ENCODE measurements around the gene MLYCD.
"Not testable (repeated sequence)": the region's sequence is repeated elsewhere in the genome, so short reads cannot be mapped to it uniquely, and the experiment has no call there.

MLYCD gene

DNA sequence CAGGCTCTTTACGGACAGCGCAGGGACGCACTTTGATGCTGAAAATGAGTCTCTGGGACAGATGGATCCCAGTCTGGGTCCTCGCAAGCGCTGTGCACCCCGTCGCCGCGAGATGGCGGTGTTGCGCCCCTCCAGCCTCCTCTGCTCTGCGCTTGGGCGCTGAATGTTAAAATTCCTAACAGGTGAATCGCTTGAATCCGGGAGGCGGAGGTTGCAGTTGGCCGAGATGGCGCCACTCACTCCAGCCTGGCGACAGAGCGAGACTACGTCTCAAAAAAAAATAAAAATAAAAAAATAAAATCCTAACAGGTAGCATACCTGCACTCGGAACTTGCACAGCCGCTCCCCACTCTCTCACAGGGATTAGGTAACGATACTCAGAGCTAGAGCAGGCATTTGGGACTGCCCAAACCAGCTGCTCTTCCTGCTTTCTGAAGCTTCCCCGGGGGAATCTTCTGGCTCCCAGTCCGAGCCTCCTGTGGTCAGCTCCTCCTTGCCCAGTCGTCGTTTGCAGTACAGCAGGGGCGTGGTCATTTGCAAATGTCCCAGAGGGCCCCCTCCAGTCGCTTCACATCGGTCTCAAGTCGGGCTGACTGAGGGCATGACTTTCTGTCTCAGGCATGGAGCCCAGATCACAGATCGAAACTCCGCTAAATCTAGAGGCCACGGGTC lies 27.9 kb downstream of the MLYCD start:
- DNase-seq: peak; percentile 40

DNA sequence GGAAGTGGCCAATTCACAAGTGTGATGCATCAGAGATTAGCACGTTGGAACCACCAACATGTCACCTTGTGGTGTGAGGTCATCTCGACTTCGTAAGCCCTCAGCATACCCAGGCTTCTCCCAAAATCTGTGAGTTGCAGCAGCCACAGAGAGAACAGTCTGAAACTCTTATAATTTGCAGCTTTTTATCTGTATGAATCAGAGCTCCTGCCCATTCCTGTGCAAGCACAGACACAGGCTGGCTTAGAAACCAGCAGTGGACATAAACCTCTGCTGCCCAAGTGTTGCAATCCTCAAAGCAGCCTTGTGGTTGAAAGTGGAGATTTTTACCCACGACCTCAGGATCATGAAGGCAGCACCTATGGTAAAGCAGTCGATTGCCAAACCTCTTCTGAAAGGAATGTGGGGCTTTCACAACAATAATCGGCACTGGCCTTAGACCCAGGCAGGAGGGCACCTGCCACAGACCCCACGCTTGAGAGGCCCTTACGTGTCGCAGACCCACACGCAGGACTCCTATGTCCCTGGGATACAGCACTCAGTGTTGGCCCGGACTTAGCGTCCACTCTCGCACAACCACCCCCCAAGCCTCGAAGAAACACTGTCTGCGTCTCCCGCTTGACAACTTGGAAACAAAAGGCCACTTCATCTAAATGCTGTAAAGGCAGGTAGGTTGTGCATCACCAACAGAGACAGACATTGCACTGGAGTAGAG lies 29.6 kb downstream of the MLYCD start:
- DNase-seq: no peak

DNA sequence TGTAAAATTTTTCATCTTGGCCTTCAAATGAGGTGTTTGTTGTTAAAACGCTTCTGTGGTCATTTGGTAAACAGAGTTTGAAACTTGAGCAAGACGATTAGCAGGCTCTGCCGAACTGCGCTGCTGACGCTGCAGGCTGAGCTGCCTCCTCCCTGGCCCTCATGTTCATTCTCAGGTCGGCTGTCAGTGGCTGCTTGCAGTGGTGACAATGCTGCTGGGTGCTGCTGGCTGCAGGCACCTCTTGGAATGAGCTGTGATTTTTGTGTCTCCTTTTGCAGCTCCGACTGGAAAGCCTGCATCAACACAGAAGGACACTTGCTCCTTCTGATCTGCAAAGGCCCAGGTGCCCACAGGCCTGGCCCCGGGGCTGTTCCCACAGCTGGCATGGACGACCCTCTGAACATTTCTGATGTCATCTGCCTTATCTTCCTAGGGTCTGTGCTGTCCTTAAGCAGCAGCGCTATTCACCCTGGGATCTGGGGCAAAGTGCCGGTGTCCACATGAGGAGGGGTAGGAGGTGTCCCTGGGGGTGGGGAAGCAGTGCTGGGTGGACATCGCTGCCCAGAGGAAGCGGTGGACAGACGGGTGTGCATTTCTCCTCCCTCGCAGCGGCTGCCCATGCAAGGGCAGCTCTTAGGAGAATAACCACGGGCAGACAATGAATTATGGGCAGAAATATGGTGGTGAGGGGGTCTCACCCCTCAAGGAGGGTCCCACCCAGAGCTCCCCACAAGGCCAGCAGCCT lies 31.1 kb downstream of the MLYCD start:
- DNase-seq: no peak

DNA sequence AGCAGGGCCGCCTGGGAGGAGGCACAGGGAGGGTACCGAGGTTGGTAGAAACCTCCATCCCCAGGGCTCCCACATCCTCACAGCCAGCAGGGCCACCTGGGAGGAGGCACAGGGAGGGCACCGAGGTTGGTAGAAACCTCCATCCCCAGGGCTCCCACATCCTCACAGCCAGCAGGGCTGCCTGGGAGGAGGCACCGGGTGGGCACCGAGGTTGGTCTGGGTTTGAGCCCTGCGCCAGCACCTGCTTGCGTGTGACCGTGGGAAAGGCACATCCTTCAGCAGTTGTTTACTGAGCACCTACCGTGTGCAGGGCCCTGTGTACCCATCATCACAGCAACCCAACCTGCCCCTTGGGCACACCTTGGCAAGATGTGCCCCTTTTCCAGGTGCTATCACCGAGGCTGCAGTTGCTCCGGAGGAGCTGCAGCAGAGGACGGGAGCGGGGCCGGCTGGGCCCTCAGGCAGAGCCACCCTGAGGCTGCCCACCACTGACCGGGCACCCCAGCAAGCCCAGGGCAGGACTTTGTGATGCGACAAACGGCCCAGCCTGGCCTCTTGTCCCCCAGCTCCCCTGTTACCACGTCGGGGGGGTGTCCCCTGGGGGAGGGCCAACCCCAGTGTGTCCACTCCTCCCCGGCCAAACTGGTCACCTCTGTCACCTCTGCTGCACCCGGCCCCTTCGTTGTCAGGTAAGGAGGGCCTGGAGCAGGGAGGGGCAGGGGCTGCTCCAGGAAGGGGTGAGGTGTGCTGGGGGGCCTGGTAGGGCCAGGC lies 32.0 kb downstream of the MLYCD start:
- no peak for DNase-seq

DNA sequence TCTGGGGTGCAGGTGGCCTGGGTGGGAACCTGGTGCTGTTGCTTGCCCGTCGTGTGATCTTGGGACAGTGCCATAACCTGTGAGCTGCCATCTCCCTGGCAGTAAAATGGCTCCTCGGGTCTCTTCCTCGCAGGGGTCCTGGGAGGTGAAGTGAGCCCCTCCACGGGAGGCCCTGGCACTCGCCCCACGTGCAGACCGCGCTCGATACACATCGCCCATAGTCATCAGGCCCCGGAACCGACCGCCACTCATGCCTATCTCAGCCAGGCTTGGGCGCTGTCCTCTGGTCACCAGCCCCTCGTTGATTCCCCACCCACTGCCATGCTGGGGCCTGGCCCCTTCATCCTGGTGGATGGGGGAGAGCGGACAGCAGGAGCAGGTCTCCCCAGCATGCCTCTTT lies 32.6 kb downstream of the MLYCD start:
- no peak for DNase-seq

DNA sequence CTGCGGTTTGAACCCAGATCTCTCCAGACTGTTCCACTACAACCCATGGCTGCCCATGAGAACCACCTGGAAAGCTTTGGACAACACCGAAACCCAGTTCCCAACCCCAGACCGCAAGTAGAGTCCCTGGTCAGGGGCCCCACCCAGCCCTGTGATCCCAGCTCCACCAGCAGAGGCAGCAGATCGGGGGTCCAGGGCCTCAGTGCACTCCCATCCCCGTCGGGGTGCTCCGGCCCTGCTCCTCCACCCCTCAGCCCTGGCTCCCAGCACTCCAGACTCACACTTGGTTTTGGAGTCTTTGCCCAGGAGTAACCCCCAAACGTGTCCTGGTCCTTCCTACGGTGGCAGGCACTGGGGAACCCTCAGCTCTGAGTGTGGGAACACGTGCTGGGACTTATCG lies 33.4 kb downstream of the MLYCD start:
- no peak for DNase-seq

DNA sequence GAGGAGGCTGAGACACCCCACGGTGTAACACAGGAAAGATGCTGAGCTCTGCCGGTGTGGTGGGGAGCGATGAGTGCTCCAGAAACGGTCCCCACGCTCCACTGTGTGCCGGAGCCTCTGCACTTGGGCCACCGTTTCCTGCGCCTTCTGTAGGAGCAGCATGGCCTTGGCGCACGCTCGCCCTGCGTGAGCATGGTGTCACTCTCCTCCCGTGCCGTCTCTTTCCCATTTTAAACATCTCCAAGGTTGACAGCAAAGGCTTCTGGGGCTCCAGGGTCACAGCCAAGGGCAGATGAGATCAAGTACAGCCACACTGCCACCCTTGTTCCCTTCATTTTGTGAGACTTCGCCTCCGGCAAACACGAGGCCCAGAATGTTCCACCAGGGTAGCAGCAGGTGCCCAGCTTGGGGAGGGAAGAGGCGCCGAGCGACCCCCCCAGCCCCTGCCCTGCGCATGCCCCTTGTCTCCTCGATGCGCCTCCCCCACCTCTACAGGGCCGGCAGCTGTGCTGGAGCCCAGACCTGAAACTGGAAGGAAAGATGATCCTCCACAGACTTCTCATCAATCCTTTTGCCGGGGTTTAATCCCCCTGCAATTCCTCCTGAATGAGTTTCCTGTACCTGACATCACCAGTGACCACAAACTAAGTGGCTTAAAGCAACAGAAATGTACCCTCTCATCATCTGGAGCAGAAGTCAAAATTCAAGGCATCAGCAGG lies 34.2 kb downstream of the MLYCD start:
- DNase-seq: no peak

DNA sequence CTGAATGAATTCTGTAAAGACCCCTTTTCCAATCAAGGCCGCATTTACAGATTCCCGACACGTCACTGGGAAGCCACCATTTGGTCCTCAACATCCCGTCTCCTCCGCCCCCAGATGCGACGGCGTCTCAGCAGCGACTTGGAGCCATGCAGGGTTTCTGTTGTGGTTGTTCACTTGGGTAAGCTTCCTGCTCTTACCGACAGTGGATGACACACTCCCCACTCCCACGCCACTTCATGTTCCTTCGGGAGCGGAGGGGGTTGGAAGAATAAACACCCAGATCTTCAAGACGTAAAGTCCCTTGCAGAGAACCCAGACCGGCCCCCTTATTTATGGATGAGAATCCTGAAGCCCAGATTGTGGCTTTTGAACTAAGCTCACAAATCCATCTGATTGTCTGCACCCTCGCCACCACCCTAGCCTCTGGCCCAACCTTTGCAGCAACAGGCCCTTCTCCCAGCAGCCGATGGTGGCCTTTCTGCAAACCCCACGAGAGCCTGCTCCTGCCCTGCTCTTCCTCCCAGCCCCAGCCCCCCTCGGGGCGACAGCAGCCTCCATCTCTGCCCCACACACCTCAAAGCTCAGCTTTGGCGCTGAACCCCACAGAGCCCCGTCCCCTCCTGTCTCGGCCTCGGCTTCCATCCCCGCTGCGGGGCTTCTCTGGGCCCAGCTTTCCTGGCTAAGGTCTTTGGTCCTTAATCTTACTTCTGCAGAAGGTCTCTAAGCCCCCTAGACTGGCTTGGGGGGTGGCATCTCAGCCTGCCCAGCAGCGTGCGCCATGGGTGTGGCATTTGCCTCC lies 35.2 kb downstream of the MLYCD start:
- no peak for DNase-seq

DNA sequence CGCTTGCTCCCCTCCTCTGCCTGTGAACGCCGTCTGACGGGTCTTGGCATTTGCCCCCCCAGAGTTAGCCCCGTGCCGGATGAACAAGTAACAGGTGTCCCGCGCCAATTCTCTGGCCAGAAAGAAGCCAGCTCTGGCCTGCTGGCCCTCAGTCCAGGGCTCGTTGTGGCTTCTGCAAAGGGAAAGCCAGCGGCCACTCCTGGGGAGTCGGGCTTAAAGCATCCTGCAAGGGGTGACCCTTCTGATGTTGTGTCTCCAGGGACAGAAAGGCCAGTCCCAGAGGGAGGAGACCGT lies 35.7 kb downstream of the MLYCD start:
- no peak for DNase-seq

DNA sequence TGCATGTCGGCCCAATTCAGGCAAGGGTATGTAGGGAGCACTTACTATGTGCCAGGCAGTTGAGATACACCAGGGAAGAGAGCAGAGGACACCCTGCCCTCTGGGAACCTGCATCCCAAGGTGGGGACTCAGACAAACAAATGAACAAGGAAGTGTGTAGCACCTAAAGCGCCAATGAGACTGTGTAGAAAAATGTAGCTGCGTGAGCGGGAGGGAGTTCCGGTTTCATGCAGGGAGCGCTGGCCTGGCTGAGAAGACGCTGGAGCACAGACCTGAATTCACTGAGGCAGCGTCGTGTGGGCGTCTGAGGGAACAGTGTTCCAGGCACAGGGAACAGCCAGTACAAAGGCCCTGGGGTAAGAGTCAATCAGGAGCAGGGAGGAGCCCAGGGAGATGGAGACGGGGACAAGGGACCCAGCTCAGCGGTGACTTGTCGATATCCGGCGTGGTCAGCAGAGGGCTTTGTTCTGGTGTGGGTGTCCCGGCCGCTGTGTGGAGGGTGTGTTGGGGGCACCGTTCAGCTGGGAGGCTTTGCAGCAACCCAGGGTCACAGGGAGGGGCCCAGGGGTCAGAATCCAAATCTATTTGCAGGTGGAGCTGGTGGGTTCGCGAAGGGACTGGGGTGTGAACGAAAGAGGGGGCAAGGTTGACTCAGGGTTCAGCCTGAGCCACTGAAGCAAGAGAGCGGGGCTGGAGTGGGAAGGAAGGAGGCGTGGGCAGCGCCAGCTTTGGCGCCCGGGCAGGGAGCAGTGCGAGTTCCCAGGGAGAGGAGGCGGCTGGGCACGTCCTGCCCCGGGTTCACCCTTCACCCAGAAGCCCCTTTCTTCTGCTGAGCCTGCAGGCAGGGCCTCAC lies 36.3 kb downstream of the MLYCD start:
- no peak for DNase-seq

DNA sequence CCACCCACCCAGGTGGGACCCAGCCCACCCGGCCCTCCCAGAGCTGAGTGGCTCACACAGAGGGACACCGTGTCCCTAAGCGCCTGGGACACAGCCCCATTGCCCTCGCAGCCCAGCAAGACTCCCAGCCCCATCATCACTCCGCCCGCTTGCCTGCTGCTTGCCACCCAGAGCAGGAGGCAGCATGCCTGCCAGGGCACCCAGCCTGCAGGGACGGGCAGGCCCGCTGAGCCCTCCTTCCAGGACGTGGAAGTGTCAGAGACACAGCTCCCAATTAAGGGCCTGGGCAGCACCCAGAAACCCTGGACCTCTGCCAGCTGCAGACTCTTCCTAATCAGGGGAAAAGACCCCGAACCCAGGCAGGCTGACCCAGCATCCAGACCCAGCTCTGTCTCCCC lies 36.9 kb downstream of the MLYCD start:
- DNase-seq: no peak

DNA sequence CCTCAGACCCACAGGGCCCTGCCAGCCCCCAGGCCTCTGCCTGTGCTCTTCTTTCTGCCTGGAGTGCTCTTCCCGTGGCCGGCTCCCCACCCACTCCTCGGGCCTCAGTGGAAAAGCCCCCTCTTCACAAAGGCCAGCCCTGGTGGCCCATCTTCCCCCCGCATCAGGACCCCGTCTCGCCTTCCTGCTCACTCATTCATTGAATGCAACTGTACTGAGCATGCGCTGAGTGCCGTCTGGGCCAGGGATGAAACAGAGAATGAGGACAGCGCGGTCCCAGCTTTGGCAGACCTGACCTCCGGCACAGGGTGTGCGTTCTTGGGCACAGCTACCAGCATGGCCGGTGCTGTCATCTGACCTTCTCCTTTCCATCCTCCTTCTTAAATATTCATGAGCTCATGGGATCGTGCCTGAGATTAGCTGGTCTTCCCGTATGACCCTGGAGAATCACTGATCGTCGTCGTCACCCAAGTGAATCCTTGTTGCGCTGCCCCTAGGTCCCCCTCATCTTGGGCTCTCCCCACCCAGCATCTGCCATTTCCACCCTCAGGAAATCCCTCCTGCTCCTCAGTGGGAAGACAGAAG lies 37.8 kb downstream of the MLYCD start:
- no peak for DNase-seq

DNA sequence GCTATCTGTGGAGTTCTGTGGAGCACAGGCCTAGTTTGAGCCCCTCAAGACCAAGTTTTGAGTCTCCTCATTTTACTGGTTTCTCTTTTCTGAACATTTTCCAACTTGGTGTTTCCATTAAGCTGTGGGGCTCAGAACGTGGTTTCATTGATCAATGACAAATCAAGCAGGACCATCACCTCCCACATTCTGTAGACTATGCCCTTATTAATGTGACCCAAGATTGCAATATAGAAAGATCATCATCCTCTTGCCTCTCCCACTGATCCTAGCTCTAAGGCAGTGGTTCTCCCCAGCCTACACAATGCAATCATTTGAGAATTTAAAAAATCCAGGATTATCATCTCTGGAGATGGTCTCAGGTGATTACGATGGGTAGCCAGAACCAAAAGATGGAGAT lies 38.4 kb downstream of the MLYCD start:
- no peak for DNase-seq

DNA sequence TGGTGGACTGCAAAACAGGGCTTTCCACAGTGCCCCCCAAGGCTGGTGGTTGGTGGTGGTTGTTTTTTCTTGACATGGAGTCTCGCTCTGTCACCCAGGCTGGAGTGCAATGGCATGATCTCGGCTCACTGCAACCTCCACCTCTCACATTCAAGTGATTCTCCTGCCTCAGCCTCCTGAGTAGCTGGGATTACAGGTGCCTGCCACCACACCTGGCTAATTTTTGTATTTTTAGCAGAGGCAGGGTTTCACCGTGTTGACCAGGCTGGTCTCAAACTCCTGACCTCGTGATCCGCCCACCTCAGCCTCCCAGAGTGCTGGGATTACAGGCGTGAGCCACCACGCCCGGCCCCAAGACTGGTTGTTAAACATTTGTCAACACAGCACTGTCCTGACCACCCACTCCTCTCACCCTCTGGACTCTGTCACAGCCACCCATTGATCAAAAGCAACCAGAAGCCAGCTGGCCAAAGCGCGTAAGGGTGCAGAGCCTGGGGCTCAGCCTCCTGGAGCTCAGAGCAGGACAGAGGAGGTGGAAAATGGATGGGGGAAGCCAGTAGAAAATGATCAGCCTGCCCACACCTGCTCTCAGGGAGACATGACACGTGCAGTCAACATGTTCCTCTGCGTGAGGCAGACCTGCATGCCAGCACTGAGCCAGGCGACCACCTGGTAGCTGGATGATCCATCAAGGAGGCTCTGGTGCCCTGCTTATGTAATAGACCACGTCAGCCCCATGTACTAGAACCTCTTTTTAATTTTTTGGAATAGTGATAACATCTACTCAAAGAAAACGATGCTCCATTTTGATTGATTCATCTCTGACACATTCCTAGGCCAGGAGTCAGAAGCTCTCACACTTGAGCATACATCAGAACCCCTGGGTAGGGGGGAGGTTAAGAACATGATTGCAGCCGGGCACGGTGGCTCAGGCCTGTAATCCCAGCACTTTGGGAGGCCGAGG lies 39.3 kb downstream of the MLYCD start:
- no peak for DNase-seq

DNA sequence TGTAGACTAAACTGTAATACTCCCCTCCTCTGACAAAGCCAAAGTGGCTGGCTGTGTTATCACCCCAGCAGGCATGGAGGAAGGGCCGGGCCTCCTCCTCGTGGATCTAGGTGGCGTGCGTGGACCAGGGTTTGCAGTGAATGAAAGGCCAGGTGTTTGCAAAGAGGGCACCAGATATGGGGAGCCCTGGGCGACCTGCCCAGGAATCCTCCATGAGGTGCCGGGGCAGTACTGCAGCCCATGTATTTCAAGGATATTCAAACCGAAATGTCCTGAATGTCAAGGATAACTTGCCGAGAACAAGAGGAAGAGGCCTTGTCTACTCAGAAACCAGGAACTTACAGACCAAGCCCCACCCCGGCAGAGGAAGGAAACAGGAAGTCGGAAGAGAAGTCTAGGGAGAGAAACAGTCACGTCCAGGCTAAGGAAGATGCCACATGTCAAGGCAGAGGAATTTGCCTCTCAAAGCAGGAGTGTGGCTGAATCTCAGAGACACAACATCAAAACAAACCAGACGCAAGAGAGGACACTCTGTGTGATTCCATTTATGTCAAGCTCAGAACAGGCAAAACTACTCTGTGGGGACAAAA lies 40.4 kb downstream of the MLYCD start:
- peak; percentile 5 for DNase-seq

DNA sequence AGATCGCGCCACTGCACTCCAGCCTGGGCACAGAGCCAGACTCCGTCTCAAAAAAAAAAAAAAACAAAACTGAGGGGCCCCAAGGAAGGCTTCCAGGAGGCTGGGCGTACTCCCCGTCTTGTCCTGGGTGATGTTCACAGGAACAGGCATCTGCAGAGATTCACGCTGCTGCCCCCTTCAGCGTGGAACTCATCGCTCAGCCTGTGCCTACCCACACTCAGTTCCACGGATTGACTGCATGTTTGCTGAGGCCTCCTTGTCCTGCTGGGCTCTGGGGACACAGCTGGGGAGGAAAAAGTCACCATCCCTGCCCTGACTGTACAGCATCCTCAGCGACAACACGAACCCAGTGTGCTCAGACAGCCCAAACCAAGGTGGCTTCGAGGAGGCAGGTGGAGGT lies 41.2 kb downstream of the MLYCD start:
- no peak for DNase-seq

DNA sequence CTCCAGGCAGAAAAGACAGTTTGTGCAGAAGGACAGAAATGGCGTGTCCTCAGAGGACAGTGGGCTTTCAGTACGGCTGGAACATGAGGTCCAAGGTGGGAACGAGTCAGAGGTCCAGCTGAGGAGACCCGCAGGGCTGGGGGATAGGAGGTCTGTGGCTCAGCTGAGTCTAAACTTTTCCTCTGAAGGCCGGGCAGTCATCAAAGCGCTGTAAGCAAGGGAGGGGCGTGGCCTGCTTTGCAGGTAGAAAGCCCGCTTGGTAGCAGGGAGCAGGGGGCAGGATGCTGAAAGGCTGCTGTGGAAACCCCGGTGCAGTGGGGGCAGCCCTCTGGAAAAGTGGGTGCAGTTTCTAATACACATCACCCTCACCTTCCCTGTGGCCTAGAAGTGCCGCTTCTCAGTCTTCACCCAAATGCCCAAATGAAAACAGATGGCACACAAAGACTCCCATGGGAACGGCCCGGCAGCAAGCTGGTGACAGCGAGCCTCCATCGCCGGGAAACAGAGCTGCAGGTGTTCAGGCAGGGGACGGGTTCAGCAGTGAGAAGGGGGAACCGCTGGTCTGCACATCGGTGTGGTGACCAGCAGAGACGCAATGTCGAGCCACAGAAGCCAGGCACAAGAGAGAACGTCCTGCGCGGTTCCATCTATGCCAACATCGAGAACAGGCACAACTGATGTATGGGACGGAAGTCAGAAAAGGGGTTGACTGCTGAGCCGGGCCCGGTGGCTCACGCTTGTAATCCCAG lies 41.9 kb downstream of the MLYCD start:
- DNase-seq: no peak

DNA sequence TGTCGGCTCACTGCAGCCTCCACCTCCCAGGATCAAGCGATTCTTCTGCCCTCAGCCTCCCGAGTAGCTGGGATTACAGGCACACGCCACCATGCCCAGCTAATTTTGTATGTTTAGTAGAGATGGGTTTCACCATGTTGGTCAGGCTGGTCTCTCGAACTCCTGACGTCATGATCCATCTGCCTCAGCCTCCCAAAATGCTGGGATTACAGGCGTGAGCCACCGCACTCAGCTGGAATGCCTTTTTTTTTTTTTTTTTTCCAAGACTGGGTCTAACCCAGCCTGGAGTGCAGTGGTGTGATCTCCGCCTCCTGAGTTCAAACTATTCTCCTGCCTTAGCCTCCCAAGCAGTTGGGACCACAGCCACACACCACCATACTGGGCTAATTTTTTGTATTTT lies 42.6 kb downstream of the MLYCD start:
- not testable (repeated sequence) for DNase-seq
